H1 (cell line): Measurements from ENCODE around the gene ABCF3. TPM values are rescaled to one million over a fixed set of nuclear protein-coding genes. Genes with fewer than 3 reads are reported as not detected.
"Not testable (repeated sequence)": the region's sequence is repeated elsewhere in the genome, so short reads cannot be mapped to it uniquely, and the experiment has no call there.

Experiments used
- CTCF ChIA-PET: fragments of 300-600 bp; sonication (Branson Sonifier 250); formaldehyde crosslinking; loops from one replicate; lab custom pipeline; 2021; ENCODE audit not compliant: partially characterized antibody; lab: Charles Lee
- POLR2A ChIA-PET: fragments of 300-600 bp; sonication (Branson Sonifier 250); formaldehyde crosslinking; loops from one replicate; lab custom pipeline; 2021; ENCODE audit warnings: inconsistent platforms; ENCODE audit not compliant: partially characterized antibody; lab: Charles Lee
- DNase-seq, 2 experiments: peaks; one replicate each; pipeline versions ENCODE4 v3.0.0 to v3.0.0-alpha.2; 2010 to 2022; ENCODE audit warnings: low spot score in 2 of 2, low read depth in 1 of 2, mixed read lengths in 1 of 2
- FAIRE-seq: peaks from 2 replicates; lab custom pipeline; 2011; peaks lifted over from hg19 to GRCh38; lab: Jason Lieb, UNC
- H2AFZ ChIP-seq: 2 replicates; pipeline ENCODE4 v1.8.1; 2012; ENCODE audit warnings: low read length, inconsistent platforms
- H2AK5ac ChIP-seq: 2 replicates; pipeline ENCODE4 v1.6.1; 2013; ENCODE audit warnings: low read depth, low read length
- H2BK120ac ChIP-seq: replicated peaks from 2 replicates; pipeline ENCODE3; 2013; ENCODE audit warnings: low read depth, low read length, inconsistent platforms
- H2BK12ac ChIP-seq: 2 replicates; pipeline ENCODE4 v1.6.1; 2013; ENCODE audit warnings: low read depth, low read length
- H2BK15ac ChIP-seq: 2 replicates; pipeline ENCODE4 v1.6.1; 2013; ENCODE audit warnings: low read length
- H2BK20ac ChIP-seq: 2 replicates; pipeline ENCODE4 v1.6.1; 2013; ENCODE audit warnings: low read length
- H2BK5ac ChIP-seq: 2 replicates; pipeline ENCODE4 v1.6.1; 2013; ENCODE audit warnings: low read depth, low read length
- H3K14ac ChIP-seq: 2 replicates; pipeline ENCODE4 v1.6.1; 2013; ENCODE audit warnings: inconsistent platforms; ENCODE audit not compliant: insufficient read length
- H3K18ac ChIP-seq: 2 replicates; pipeline ENCODE4 v1.6.1; 2013; ENCODE audit warnings: low read length; ENCODE audit errors: extremely low read depth
- H3K23ac ChIP-seq: 2 replicates; pipeline ENCODE4 v1.6.1; 2013; ENCODE audit warnings: inconsistent platforms; ENCODE audit not compliant: insufficient read length
- H3K23me2 ChIP-seq: 2 replicates; pipeline ENCODE4 v1.6.1; 2013; ENCODE audit warnings: low read depth, low read length
- H3K27ac ChIP-seq: 2 replicates; pipeline ENCODE4 v1.6.1; 2011; ENCODE audit warnings: low read depth, low read length, inconsistent platforms
- H3K27me3 ChIP-seq, 4 experiments: replicated peaks in 1 of 4; 1 replicate in 1 of 4; 2 replicates in 3 of 4; pipeline versions ENCODE4 v1.6.1 to v1.8.1; 2011 to 2013; ENCODE audit warnings: low read length in 3 of 4, mild to moderate bottlenecking in 3 of 4, inconsistent platforms in 2 of 4, mixed read lengths in 2 of 4, moderate library complexity in 1 of 4; ENCODE audit not compliant: control insufficient read depth in 3 of 4, insufficient read depth in 3 of 4; ENCODE audit errors: extremely low read depth in 1 of 4
- H3K36me3 ChIP-seq, 4 experiments: 2 replicates each; pipeline versions ENCODE4 v1.6.1 to v1.8.1; 2011 to 2013; ENCODE audit warnings: mild to moderate bottlenecking in 4 of 4, low read length in 3 of 4, moderate library complexity in 2 of 4, control low read depth in 1 of 4, inconsistent platforms in 1 of 4; ENCODE audit not compliant: insufficient read depth in 4 of 4, control insufficient read depth in 2 of 4
- H3K4ac ChIP-seq: replicated peaks from 2 replicates; pipeline ENCODE3; 2013; ENCODE audit warnings: low read length, low read depth, mixed read lengths, inconsistent platforms; ENCODE audit not compliant: insufficient read length
- H3K4me1 ChIP-seq, 4 experiments: replicated peaks in 1 of 4; 1 replicate in 1 of 4; 2 replicates in 3 of 4; pipeline versions ENCODE4 v1.6.1 to v1.8.1; 2011 to 2013; ENCODE audit warnings: low read length in 3 of 4, inconsistent platforms in 2 of 4, mixed read lengths in 1 of 4; ENCODE audit not compliant: insufficient read depth in 4 of 4, control insufficient read depth in 3 of 4
- H3K4me2 ChIP-seq, 2 experiments: 2 replicates each; pipeline versions ENCODE4 v1.6.1 to v1.8.1; 2011 to 2013; ENCODE audit warnings: low read depth in 2 of 2, low read length in 2 of 2, control low read depth in 1 of 2, inconsistent platforms in 1 of 2, mild to moderate bottlenecking in 1 of 2; ENCODE audit not compliant: insufficient read depth in 1 of 2
- H3K4me3 ChIP-seq, 4 experiments: fragments of 200-600, 300-600 bp in 1 of 4; sonication (generic), shearing (Covaris generic), sonication (Bioruptor Twin) in 1 of 4; 2 replicates each; pipeline versions ENCODE4 v1.5.1 to v1.8.1; 2011 to 2016; ENCODE audit warnings: low read length in 4 of 4, low read depth in 3 of 4, control low read depth in 2 of 4, inconsistent platforms in 2 of 4, mild to moderate bottlenecking in 2 of 4, mixed read lengths in 1 of 4, moderate library complexity in 1 of 4; ENCODE audit not compliant: insufficient read depth in 2 of 4; ENCODE audit errors: extremely low read depth in 1 of 4
- H3K56ac ChIP-seq: replicated peaks from 2 replicates; pipeline ENCODE3; 2013; ENCODE audit warnings: low read depth, mild to moderate bottlenecking, mixed read lengths, low read length, inconsistent platforms; ENCODE audit not compliant: insufficient read length
- H3K79me1 ChIP-seq: 2 replicates; pipeline ENCODE4 v1.6.1; 2013; ENCODE audit warnings: low read depth, low read length, control low read depth
- H3K79me2 ChIP-seq, 2 experiments: 2 replicates each; pipeline versions ENCODE4 v1.6.1 to v1.8.1; 2012 to 2013; ENCODE audit warnings: low read length in 2 of 2, mild to moderate bottlenecking in 2 of 2, inconsistent platforms in 1 of 2; ENCODE audit not compliant: insufficient read depth in 2 of 2, control insufficient read depth in 1 of 2
- H3K9ac ChIP-seq, 4 experiments: replicated peaks in 1 of 4; 1 replicate in 1 of 4; 2 replicates in 3 of 4; pipeline versions ENCODE4 v1.6.1 to v1.8.1; 2011 to 2013; ENCODE audit warnings: low read depth in 3 of 4, low read length in 3 of 4, control low read depth in 2 of 4, mild to moderate bottlenecking in 2 of 4, moderate library complexity in 2 of 4, inconsistent platforms in 1 of 4; ENCODE audit errors: extremely low read depth in 1 of 4
- H3K9me3 ChIP-seq, 2 experiments: 2 replicates each; pipeline versions ENCODE4 v1.6.1 to v1.8.1; 2012 to 2013; ENCODE audit warnings: mild to moderate bottlenecking in 2 of 2, moderate library complexity in 2 of 2, control low read depth in 1 of 2, inconsistent platforms in 1 of 2, low read depth in 1 of 2, low read length in 1 of 2, mixed read lengths in 1 of 2; ENCODE audit not compliant: insufficient read depth in 2 of 2
- H4K20me1 ChIP-seq, 2 experiments: replicated peaks in 1 of 2; 2 replicates each; pipeline versions ENCODE3 to v1.8.1; 2011 to 2013; ENCODE audit warnings: inconsistent platforms in 2 of 2, low read length in 2 of 2, mild to moderate bottlenecking in 1 of 2; ENCODE audit not compliant: insufficient read depth in 2 of 2, control insufficient read depth in 1 of 2
- H4K5ac ChIP-seq: 2 replicates; pipeline ENCODE4 v1.6.1; 2013; ENCODE audit warnings: low read length, low read depth, mixed read lengths, inconsistent platforms; ENCODE audit not compliant: insufficient read length
- H4K8ac ChIP-seq: 2 replicates; pipeline ENCODE4 v1.8.0; 2013; ENCODE audit warnings: mild to moderate bottlenecking, moderate library complexity, low read length, inconsistent platforms; ENCODE audit not compliant: insufficient read depth; ENCODE audit errors: extremely low read depth
- H4K91ac ChIP-seq: replicated peaks from 2 replicates; pipeline ENCODE3; 2013; ENCODE audit warnings: low read length, mixed read lengths, inconsistent platforms; ENCODE audit not compliant: insufficient read length
- whole genome bisulfite sequencing, 2 experiments: shearing (Covaris generic) in 1 of 2; methylation state at CpG; one replicate each; pipeline versions ENCODE4 v1.1.6 to v1.1.7; 2013 to 2015; ENCODE audit warnings: low lambda C conversion rate in 2 of 2, mixed read lengths in 2 of 2, inconsistent platforms in 1 of 2, low coverage in 1 of 2, missing lambda C conversion rate in 1 of 2; ENCODE audit not compliant: insufficient replicate concordance in 2 of 2, insufficient coverage in 1 of 2, insufficient read length in 1 of 2; ENCODE audit errors: extremely low coverage in 1 of 2, missing lambda C conversion rate in 1 of 2; 5-methylcytosine and 5-hydroxymethylcytosine counted together
- polyA plus RNA-seq, 7 experiments: library from polyadenylated mRNA; depleted of rRNA in 3 of 7; stranded (reverse) in 5 of 7; unstranded in 2 of 7; fragments of >200 nt in 5 of 7; fragments of 200-250 nt in 2 of 7; gene quantifications; 1 replicate in 5 of 7; 2 replicates in 1 of 7; 4 replicates in 1 of 7; pipeline versions ENCODE4 v1.2.1 to v1.2.3, GENCODE V29; 2011 to 2013; ENCODE audit warnings: missing spikeins in 2 of 7, mixed read lengths in 2 of 7
- total RNA-seq: library from RNA; stranded (reverse); fragmentation: NEBNext Ultra II Directional; extraction: Animal tissue kit (Norgen Biotek cat#: 25700); gene quantifications from 2 replicates; pipeline ENCODE4 v1.2.1, GENCODE V29; 2021

The ABCF3 gene
- total and polyA plus RNA-seq, 2 of the 8 experiments (the other 6 are each of a cell fraction or from before 2014, with no cell fraction given) = 51.6 to 57.8 TPM

- 80% methylated on average over 5 of the region's 8 CpGs; no CpG with 5 or more reads in 1 of the 2 experiments for WGBS, 2 experiments
- POLR2A ChIA-PET = interaction anchor here (0.6 to 2.1 kb wide), 2 partner anchors 10 to 278 kb away, joined by 3 to 7 read pairs; partner anchors contain the start of gene PARL
- CTCF ChIA-PET = interaction anchor here (1.6 kb wide), 1 partner anchor 64 kb away, joined by 3 read pairs; no protein-coding TSS in a partner anchor
Observed at GRCh38 chr3:184162571-184163070, 23.4 kb upstream of the ABCF3 start.

More at GRCh38 chr3:184162571-184163070, 23.4 kb upstream of the ABCF3 start:
- not testable (repeated sequence) for H3K4ac ChIP-seq, H4K91ac ChIP-seq, H2AFZ ChIP-seq, H3K14ac ChIP-seq, DNase-seq, H3K4me2 ChIP-seq, H4K8ac ChIP-seq, H2BK20ac ChIP-seq, H3K4me3 ChIP-seq, H3K18ac ChIP-seq, H4K20me1 ChIP-seq, H3K4me1 ChIP-seq, H3K23me2 ChIP-seq, H4K5ac ChIP-seq, H3K27ac ChIP-seq, H2BK5ac ChIP-seq, H2BK15ac ChIP-seq, H2BK120ac ChIP-seq, H3K9me3 ChIP-seq, H3K23ac ChIP-seq, H3K56ac ChIP-seq, H3K27me3 ChIP-seq, H3K9ac ChIP-seq, H2BK12ac ChIP-seq, FAIRE-seq, H2AK5ac ChIP-seq
- Histone ChIP-seq H3K79me1 (peaks cover 12% of the 10 kb centered on the region), H3K36me3 (peaks cover 7 to 33% (median 22%) of the 10 kb centered on the region in 4 experiments), H3K79me2 (peaks cover 12 to 31% of the 10 kb centered on the region in 2 experiments)
